ENCODE data around the gene TATDN2. TPM values are rescaled to one million over a fixed set of nuclear protein-coding genes. Genes with fewer than 3 reads are reported as not detected.

TATDN2 gene
- total and polyA plus RNA-seq, 9 of the 15 experiments (the other 6 are each of a cell fraction or from before 2014, with no cell fraction given) = 5.2 to 44.7 (median 25.8) TPM

DNA sequence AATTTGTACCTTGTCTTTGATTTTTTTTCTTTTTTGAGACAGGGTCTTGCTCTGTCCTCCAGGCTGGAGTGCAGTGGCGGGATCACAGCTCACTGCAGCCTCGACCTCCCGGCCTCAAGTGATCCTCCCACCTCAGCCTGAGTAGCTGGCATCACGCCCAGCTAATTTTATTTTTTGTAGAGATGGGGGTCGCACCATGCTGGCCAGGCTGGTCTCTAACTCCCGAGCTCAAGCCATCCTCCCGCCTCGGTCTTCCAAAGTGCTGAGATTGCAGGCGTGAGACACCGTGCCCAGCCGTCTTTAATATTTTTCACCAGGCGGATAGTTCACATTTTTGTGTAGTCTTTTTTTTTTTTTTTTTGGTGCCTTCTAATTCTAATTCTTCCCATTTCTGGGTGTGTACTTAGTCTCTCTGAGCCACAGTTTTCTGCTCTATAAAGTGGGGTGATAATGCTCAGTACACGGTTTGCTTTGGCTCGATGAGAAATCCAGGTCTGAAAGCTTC is 528 bp upstream of the TATDN2 start:
- intact Hi-C loops (cut with micrococcal nuclease) = loop anchor here (2.0 kb wide), 1 partner anchor 73 kb away; the partner anchor contains the start of gene SEC13
- H4K20me1 ChIP-seq (replicated peaks; ENCODE audit: control insufficient read depth, insufficient read depth, low read length) = no peaks in the 10 kb centered on the region
- H3K79me2 ChIP-seq (ENCODE audit: control insufficient read depth, insufficient read depth, low read length) = peaks cover 40% of the 10 kb centered on the region
- FAIRE-seq (peak; percentile 15), DNase-seq (ENCODE audit: extremely low read depth in 1 of 4, low spot score in 3 of 4) (no peak), ATAC-seq (no peak)
- peak overlapping the region; percentile 98 for H3K4me2 ChIP-seq (ENCODE audit: insufficient read depth, low read length)
- in situ Hi-C loops (cut with MboI) = no loop called here
- peaks cover 10 to 21% of the 10 kb centered on the region in 2 experiments for H3K4me1 ChIP-seq (replicated peaks in 1 of 2; ENCODE audit: control insufficient read depth in 2 of 2, insufficient read depth in 2 of 2, low read length in 2 of 2)
- H3K4me3 ChIP-seq = peak overlapping the region; percentile 81
- H3K36me3 ChIP-seq (ENCODE audit: control insufficient read depth, insufficient read depth, low read length) = peaks cover 21% of the 10 kb centered on the region; the same call in 2 of the 3 replicates
- peaks cover 18% of the 10 kb centered on the region for H3K9me3 ChIP-seq (replicated peaks; ENCODE audit: control insufficient read depth, insufficient read depth, low read depth, low read length)
- H3K27ac ChIP-seq (ENCODE audit: extremely low read depth, low read depth, low read length) = peak overlapping the region; percentile 9; the same call in 1 of the 3 replicates
- H3K9ac ChIP-seq (ENCODE audit: insufficient read depth in 1 of 2, low read depth in 2 of 2, low read length in 2 of 2) = peak overlapping the region; percentile 93 to 98; a peak in 3 of 4 replicates
- no peaks in the 10 kb centered on the region for H3K9me1 ChIP-seq (ENCODE audit: control insufficient read depth, insufficient read depth, low read length)
- ChIA-PET CTCF (ENCODE audit: low intra/inter-chr PET ratio) (no interaction called here), POLR2A (interaction anchor here (0.6 to 1.5 kb wide), 15 partner anchors 9 to 608 kb away, joined by 3 to 7 read pairs (median 3); no protein-coding TSS in a partner anchor)
- BruUV-seq (replicated peaks) = no TSS peak
- H2AFZ ChIP-seq (ENCODE audit: low read depth, low read length) = peak overlapping the region; percentile 82
- WGBS (ENCODE audit: insufficient coverage, low coverage, missing lambda C conversion rate) = 61% methylated on average over 14 of the region's 14 CpGs
- H3K27me3 ChIP-seq (ENCODE audit: control insufficient read depth in 2 of 2, insufficient read depth in 2 of 2, low read length in 2 of 2) = no peaks in the 10 kb centered on the region
- TF ChIP-seq SUPT5H (IDR thresholded peaks at IDR 0.05) (no peak; the same call in 1 of the 2 replicates), FOXA1 (IDR thresholded peaks at IDR 0.05; ENCODE audit: borderline replicate concordance) (no peak), NFRKB (IDR thresholded peaks at IDR 0.05; ENCODE audit: low read depth) (peak; percentile 59; the same call in 1 of the 2 replicates), DACH1 (IDR thresholded peaks at IDR 0.05; ENCODE audit: partially characterized antibody) (peak; percentile 26), BCL6 (CRISPR knock-in tag; IDR thresholded peaks at IDR 0.05) (no peak), ERF (CRISPR knock-in tag; IDR thresholded peaks at IDR 0.05) (0 out of 2 replicates have a peak, but pooled peaks have one; percentile 18), POLR3G (IDR thresholded peaks at IDR 0.05; ENCODE audit: extremely low read depth, insufficient read length, insufficient replicate concordance) (no peak), TEAD1 (CRISPR knock-in tag; IDR thresholded peaks at IDR 0.05) (0 out of 4 replicates have a peak, but pooled peaks of 1 of the 2 experiments have one; percentile 28)
- TF ChIP-seq, protein P1, sequence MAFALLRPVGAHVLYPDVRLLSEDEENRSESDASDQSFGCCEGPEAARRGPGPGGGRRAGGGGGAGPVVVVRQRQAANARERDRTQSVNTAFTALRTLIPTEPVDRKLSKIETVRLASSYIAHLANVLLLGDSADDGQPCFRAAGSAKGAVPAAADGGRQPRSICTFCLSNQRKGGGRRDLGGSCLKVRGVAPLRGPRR (CRISPR knock-in tag; IDR thresholded peaks at IDR 0.05) = 0 out of 2 replicates have a peak, but pooled peaks have one; percentile 15
- TF ChIP-seq, protein P2, sequence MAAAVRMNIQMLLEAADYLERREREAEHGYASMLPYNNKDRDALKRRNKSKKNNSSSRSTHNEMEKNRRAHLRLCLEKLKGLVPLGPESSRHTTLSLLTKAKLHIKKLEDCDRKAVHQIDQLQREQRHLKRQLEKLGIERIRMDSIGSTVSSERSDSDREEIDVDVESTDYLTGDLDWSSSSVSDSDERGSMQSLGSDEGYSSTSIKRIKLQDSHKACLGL (CRISPR knock-in tag; IDR thresholded peaks at IDR 0.05; ENCODE audit: borderline replicate concordance, poor library complexity, severe bottlenecking) = no peak
- TF ChIP-seq, protein P3, sequence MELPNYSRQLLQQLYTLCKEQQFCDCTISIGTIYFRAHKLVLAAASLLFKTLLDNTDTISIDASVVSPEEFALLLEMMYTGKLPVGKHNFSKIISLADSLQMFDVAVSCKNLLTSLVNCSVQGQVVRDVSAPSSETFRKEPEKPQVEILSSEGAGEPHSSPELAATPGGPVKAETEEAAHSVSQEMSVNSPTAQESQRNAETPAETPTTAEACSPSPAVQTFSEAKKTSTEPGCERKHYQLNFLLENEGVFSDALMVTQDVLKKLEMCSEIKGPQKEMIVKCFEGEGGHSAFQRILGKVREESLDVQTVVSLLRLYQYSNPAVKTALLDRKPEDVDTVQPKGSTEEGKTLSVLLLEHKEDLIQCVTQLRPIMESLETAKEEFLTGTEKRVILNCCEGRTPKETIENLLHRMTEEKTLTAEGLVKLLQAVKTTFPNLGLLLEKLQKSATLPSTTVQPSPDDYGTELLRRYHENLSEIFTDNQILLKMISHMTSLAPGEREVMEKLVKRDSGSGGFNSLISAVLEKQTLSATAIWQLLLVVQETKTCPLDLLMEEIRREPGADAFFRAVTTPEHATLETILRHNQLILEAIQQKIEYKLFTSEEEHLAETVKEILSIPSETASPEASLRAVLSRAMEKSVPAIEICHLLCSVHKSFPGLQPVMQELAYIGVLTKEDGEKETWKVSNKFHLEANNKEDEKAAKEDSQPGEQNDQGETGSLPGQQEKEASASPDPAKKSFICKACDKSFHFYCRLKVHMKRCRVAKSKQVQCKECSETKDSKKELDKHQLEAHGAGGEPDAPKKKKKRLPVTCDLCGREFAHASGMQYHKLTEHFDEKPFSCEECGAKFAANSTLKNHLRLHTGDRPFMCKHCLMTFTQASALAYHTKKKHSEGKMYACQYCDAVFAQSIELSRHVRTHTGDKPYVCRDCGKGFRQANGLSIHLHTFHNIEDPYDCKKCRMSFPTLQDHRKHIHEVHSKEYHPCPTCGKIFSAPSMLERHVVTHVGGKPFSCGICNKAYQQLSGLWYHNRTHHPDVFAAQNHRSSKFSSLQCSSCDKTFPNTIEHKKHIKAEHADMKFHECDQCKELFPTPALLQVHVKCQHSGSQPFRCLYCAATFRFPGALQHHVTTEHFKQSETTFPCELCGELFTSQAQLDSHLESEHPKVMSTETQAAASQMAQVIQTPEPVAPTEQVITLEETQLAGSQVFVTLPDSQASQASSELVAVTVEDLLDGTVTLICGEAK (IDR thresholded peaks at IDR 0.05) = peak; percentile 57
- TF ChIP-seq, protein P3 (CRISPR knock-in tag; IDR thresholded peaks at IDR 0.05) = no peak

Measured in K562 (cell line).